GM11168 (cell line): ENCODE measurements around the gene BEX3.
"Not testable (repeated sequence)": the region's sequence is repeated elsewhere in the genome, so short reads cannot be mapped to it uniquely, and the experiment has no call there.

Source experiments
- in situ Hi-C: fragments of 300-500 bp; cut with MboI; formaldehyde crosslinking; loops from one replicate; pipeline ENCODE4 v1.12.0; 2022; ENCODE audit warnings: low sequenced_read_pairs; ENCODE audit not compliant: unreplicated experiment

The BEX3 gene

DNA sequence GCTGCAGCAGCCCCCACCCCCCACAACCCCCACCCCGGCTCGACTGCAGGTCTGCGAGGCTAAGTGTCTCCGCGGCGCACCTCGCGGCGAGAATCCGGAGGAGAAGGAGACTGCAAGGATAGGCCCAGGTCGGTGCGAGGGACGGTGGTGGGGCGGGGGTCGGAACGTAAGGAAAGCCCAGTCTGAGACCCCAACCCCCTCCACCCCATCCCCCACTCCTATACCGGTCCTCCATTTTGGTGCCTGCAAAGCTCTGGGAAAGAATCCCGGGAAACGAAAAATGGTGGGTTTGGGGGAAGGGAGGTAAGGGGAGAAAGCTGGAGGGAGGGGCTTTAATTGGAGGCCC lies 614 bp downstream of the BEX3 start:
- in situ Hi-C loops, result no loop called here

DNA sequence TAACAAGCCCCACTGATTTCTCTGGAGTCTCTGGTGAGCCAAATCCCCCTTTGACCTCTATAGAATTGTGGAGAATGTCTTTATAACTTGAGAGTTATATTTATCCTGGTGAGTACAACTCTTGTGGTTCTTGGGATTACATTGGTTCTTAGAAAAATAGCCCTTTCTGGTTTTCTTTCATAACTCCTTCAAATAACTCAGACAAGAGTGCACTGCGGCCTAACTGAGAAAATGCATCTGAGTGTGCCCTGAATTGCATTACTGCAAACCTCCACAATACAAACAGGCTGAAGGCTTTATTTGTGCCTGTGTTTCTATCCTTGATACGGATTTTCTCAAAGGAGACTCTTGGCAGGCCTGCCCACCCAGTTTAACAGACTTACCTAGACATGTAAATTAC lies 2.7 kb downstream of the BEX3 start:
- in situ Hi-C loops, result no loop called here

DNA sequence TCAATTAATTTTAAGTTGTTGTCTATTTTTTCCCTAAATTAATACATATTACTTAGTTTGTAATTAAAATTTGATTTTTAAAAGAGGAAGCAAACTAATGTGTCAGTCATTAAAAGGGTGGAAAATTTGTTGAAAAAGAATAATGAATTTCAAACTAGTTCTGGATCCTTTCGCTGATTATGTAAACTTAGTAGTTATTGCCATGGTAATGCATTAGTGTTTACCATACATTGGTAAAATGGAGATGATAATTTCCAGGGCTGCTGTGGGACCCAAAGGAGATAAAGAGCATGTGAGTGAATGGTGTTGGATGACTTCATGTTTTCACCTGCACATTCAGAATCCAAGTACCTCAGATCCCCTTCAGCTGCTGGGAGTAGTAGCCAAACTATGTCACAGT lies 6.5 kb downstream of the BEX3 start:
- in situ Hi-C loops, result no loop called here

DNA sequence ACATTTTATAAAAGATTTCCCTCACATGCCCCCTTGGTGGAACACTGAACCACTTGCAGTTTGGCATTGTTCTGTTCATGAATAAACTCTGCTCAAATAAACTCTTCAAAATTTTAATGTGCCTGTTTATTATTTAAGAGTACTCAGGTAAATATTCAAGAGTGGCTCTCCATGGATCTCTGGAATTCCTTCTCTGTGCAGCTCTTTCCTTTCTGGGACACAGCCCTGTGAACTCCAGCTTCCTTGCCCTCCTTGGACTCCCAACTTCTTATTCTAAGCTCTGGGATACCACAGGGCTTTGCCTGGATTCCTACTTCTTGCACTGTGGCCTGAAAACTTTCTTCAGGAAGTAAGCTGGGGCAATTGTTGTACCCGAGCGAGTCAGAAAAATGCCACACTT lies 8.3 kb downstream of the BEX3 start:
- in situ Hi-C loops, result no loop called here

DNA sequence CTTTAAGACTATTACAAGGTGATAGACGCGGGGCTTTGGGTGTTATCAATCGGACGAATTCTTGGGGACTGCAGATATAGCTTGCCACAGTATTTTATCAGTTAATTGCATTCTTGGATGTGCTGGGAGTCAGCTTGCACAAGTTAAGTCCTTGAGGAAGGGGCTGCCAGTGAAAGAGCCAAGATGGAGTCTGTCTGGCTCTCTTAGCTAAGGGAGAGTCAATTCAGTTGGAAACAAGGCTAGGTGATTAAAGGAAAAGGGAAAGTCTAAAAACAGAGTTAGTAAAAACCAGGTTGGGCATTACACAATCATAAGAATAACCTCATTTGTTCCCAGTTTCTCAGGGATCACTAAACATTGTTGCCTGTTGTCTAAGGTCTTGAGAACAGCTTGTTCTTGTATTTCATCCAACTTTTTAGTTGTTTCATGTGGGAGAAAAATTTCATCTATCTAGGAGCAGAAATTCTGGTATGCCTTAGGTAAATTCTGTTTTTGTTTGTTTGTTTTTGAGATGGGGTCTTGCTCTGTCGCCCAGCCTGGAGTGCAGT lies 9.0 kb downstream of the BEX3 start:
- in situ Hi-C loops, result not testable (repeated sequence)

DNA sequence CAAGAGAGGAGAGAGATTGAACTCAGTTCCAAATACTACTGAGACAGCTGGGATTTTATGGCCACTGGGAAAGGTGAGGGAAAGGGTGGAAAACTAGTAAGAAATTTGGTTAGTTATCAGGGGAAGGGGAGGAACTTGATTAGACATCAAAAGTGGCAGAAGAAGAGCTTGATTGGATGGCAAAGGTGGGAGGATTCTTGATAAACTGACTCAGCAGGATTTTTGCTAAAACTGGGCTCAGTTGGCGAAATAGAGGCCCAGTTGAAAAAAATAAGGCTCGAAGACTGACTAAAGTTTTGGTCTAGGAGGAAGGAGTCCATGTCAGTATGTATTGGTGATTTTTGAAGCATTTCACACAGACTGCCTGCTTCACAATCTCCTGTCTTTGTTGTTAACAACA lies 10.0 kb downstream of the BEX3 start:
- in situ Hi-C loops, result no loop called here

DNA sequence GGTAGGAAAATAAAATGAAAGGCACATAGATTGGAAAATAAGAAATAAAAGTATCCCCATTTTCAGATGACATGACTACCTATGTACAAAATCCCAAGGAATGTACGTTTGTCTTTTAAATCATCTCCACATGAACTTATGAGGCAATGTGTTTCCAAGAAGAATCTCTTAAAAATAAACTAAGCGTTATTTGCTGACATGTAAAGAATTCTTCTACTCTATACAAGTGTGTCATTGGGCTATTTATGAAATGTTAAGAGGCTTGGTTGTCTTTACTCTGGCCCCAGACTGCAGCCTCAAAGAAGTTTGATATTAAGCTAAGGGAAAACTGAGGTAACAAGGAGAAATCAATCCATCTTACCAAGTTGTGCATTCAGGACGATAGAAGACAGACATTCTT lies 17.1 kb downstream of the BEX3 start:
- in situ Hi-C loops, result no loop called here

DNA sequence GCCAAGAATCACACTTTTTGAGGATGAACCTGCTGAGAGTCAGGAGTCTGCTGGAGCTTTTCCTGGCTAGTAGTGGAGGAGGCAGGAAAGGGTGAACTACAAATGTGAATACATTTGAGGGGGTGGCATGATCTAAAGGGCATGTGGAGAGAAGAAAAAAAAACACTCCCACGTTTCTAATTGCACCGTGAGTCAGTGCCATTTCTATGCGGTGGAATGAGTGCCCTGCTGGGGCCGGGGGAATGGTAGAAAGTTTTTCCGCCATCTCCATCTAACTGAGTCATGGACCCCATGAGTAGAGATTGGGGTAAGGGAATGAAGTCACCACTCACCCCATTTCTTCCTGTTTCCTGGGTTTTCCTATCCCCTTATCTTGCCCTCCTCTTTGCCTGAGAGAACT lies 19.8 kb downstream of the BEX3 start:
- in situ Hi-C loops, result no loop called here

DNA sequence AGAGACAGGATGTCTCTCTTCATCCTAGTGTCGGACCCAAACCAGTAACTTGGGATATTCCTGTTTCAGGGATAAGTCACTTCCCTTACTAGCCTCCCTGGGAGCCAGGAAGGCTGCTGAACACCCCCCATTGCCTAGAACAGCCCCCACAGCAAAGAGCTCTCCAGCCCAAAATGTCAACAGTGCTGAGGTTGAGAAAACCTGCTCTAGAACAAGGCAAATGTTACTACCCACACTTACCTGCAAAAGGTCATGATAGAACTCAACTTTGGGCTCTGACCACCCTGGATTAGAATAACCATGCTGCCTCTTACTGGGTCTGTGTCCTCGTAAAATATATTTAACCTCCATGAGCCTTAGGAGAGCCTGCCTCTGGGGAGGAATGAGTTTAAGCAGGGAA lies 20.3 kb downstream of the BEX3 start:
- in situ Hi-C loops, result no loop called here

DNA sequence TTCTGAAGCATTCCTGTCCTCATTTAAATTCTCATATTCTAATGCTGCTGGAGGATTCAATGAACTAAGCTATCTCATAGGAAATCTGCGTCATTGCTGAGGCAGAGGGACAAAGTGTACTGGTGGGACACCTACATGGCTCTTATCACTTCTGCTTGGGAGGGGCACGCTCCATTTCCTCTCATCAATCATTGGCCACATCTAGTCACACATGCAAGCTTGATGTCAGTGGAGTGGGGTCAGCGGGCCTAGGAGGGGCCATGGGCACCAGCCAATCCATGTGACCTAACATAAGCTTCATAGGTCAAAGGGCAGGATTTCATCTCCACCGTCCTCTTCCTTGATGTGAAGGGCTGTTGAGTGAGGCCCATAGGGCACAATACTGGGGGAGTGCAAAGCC lies 21.4 kb downstream of the BEX3 start:
- in situ Hi-C loops, result no loop called here

DNA sequence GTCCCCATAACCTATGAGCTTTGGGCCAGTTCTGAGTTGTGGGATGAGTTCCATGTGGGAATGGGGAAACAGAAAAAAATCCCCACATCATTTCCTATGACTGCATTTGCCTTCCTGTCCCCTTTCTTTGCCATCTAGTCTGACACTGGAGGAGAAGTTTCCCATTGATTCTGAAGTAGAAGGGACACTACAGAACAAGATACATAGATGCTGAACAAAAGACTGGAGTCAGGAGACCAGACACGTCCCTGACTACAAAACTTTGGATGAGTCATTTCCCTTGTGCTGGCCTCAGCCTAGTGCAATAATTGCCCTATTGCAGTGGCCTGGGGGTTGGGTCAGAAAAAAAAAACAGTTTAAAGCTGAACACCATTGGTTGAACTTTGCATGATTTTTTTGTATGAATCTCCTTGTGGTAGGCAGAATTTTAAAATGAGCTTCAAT lies 22.1 kb downstream of the BEX3 start:
- in situ Hi-C loops, result no loop called here

DNA sequence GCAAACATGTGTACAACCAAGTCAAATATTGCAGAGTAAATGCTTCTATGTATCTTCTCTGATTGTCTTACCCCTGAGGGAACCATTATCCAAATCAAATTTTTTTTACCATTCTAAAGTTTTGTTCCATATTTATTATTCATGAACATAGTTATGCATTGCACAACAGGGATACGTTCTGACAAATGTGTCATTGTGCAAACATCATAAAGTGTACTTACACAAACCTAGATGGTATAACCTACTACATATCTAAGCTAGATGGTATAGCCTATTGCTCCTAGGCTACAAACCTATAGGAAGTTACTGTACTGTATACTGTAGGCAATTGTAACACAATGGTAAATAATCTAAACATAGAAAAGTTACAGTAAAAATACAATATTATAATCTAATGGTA lies 23.4 kb downstream of the BEX3 start:
- in situ Hi-C loops, result no loop called here

DNA sequence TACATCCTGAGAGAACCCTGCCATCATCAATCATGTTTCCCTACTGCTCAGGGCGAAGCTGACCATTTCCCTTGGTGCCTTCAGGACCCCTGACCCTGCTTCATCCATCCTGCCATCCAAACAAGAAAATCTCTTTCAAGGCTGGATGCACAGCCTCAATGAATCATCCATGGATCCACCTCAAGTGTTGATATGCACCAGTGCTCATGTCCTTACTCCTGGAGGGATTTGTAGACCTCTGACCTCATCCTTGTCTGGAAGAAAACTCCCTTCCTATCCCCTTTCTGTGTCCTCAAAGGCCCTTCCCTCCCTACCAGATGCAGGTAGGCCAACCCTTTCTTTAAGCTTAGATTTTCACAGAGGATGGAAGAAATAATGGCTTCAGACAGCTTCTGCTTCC lies 24.6 kb downstream of the BEX3 start:
- in situ Hi-C loops, result no loop called here

DNA sequence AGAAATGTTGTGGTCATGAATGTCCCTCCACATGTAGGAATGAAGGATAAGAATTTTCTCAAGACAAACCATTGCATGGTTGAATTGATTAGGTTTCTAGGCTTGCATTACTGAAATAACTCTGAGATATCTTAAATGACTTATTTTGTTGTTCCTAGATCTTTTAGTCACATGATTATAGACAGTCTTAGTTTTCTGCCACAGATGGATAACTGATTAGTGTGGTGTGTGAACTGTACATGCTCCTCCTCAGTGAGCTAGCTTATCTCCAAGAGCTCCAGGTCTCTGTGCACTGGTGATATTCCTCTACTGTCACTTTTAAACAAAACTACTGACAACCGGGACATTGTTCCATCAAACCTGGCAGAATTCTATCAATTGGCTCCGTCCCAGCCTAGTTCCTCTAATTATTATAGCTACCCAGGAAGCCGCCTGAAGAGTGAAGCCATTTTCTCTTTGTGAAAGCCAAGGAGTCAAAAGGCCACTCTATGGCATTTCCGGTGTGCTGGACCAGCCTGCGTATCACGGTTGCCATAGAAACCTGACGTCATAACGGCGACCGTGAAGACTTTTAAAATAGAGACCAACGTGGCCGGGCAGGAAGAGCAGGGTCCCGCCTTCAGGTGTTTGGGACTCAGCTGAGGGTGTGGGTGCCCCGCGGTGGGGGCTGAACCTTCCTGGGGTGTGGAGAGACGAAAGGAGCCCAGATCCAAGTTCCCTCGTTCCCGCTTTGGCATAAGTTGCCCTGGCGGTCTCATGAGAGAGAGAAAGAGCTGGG lies 28.1 kb downstream of the BEX3 start:
- in situ Hi-C loops, result no loop called here

DNA sequence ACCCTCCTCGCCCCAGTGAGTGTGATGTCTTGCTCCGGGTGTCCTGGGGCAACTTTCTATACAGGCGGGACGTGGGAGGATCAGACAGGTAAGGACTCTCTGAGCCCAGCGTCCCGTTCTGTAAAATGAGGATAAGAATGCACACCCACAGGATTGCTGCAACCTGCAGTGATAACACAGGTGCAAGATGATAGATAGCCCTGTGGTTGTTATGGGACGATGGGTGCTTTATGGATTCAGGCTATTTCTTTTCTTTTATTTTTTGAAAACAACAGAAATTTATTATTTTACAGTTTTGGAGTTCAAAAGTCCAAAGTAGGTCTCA lies 28.6 kb downstream of the BEX3 start:
- in situ Hi-C loops, result no loop called here

DNA sequence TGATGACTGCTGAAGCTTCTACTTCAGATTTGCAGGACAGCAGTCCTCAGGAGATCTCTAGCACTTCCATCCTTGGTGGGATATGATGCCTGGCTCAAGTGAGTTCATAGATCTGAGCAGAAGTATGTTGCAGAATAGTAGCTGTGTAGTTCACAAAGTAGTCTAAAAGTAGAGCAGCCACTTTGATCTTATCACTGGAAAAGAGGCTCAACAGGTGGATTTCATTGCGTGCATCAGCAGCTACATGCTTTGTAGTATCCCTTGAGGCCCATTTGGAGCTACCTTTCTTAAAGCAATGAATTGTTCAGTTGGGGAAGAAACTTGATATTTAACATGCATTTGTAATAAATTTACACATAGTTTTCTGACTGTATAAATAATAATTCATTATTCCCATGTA lies 29.9 kb downstream of the BEX3 start:
- in situ Hi-C loops, result no loop called here

DNA sequence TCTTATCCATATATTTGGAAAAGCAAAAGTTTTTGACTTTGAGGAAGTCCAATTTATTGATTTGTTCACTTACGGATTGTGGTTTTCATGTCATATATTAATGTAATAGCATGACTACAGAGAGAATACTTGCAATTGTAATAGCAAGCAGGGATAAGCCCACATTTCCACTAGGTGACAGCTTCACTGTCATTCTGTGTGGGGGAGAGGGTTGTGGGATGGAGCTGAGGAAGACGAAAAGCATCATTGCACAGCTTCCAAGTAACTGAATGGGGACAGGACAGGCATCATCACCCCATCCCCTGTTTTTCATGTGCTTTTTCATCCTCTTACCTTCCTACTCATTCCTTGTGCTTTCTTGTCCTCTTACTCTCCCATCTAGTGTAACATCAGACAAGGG lies 31.4 kb downstream of the BEX3 start:
- in situ Hi-C loops, result no loop called here

DNA sequence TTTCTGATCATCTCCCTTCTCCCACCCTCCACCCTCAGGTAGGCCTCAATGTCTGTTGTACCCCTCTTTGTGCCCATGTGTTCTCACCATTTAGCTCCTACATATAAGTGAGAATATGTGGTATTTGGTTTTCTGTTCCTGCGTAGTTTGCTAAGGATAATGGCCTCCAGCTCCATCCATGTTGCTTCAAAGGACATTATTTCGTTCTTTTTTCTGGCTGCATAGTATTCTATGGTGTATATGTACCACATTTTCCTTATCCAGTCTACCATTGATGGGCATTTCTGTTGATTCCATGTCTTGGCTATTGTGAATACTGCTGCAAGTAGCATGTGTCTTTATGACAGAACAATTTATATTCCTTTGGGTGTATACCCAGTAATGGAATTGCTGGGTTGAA lies 35.4 kb downstream of the BEX3 start:
- in situ Hi-C loops, result not testable (repeated sequence)

DNA sequence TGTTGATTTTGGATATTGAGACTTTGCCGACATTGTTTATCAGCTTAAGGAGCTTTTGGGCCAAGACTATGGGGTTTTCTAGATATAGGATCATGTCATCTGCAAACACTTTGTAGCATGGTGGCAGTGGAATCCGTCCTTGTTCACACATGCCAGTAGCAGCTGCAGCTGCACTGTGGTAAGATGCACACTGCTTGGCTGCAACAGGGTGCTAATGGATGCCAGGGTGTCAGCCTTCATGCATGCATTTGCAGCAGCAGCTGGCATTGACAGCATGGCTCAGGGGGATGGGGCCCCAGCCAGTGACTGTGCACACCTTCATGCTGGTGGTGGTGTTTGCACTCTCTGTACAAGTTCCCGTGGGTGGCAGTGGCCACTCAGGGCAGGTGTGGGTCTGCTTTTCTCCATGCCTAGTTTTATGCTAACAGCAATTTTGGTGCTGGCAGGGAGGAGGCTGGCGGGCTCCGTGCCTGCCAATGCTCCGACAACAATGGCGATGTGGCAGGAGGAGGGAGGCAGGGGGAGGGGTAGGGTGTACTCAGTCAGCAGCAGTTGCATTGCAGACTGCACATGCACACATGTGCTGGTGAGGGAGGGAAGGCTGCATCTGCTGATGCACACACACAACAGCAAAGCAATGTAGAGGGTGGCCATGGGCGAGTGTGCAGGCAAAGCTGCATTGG lies 37.5 kb downstream of the BEX3 start:
- in situ Hi-C loops, result no loop called here

DNA sequence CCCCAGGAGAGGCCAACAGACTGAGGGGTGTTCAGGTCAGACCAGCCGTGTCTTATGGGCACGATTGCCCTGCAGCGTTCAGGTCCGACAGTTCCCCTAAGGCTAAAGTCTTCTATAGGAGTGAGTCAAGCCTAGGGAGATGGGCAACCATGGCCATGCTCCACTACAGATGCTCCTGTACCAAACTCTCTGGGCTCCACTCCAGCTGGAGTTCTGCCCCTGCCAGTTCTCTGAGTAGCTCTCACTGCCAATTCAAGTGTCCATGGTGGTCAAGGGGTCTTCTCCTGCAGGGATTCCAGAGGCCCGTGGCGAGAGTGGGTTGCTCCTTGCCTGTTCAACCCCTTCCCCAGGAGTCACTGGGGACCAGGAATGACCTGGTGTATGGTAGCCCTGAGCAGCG lies 38.2 kb downstream of the BEX3 start:
- in situ Hi-C loops, result no loop called here

DNA sequence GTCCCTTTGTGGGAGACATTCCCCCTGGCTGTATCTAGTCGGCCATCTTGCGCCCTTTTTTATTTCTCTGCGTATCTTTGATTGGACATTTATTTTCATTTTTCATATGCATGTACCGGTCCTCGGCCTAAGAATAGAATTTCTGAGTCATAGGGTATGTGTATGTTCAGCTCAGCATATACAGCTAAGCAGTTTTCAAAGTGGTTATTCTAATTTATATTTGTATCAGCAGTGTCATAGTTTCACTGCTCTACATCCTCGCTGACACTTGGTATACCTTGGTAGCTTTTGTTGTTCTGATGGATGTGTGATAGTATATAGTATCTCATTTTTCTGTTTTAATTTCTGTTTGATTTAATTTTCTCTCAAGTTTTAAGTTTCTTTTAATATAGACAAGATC lies 38.7 kb downstream of the BEX3 start:
- in situ Hi-C loops, result no loop called here

DNA sequence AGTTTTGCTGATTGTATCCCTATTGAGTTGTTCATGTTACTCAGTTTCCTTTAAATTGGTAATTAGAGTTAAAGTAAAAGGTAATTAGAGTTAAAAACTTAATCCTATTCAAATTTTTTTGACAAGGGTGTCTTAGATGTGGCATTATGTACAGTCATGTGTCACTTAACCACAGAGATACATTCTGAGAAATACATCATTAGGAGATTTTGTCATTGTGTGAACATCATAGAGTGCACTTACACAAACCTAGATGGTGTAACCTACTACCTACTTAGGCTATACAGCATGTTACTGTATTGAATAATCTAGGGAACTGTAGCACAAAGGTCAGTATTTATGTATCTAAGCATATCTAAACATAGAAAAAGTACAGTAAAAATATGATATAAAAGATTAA lies 39.2 kb downstream of the BEX3 start:
- in situ Hi-C loops, result no loop called here
